Kidney tubule cell (primary cell): ENCODE data around the gene ZC3H13.
A peak's percentile ranks its signal among the peaks of the same experiment; 100 is the strongest.

ENCODE experiments used
- DNase-seq: peaks from one replicate; pipeline ENCODE4 v3.0.0-alpha.2; 2018; ENCODE audit warnings: low spot score

The ZC3H13 gene

GRCh38 chr13:46052319-46053161 lies at the start of gene ZC3H13:
Gene ZC3H13, minus strand, starts transcription at chr13:46052746. Its CDS starts 7,239 bp downstream, at chr13:46045507.
- peak; percentile 96 for DNase-seq

GRCh38 chr13:46102255-46102605 lies 49.7 kb upstream of the ZC3H13 start:
- DNase-seq, result no peak

GRCh38 chr13:46101484-46102254 lies 49.1 kb upstream of the ZC3H13 start:
- DNase-seq, result peak; percentile 37

GRCh38 chr13:46101002-46101401 lies 48.5 kb upstream of the ZC3H13 start:
- no peak for DNase-seq

GRCh38 chr13:46100191-46100815 lies 47.8 kb upstream of the ZC3H13 start:
- DNase-seq, result no peak

GRCh38 chr13:46097663-46098062 lies 45.1 kb upstream of the ZC3H13 start:
- no peak for DNase-seq

GRCh38 chr13:46097015-46097414 lies 44.5 kb upstream of the ZC3H13 start:
- DNase-seq, result no peak

- DNase-seq, result no peak
Measured at GRCh38 chr13:46094478-46094877, 41.9 kb upstream of the ZC3H13 start.

GRCh38 chr13:46088821-46089562 lies 36.4 kb upstream of the ZC3H13 start:
- no peak for DNase-seq

GRCh38 chr13:46087481-46087880 lies 34.9 kb upstream of the ZC3H13 start:
- DNase-seq, result no peak

GRCh38 chr13:46086985-46087384 lies 34.4 kb upstream of the ZC3H13 start:
- DNase-seq, result no peak

GRCh38 chr13:46086421-46086922 lies 33.9 kb upstream of the ZC3H13 start:
- DNase-seq, result no peak

- DNase-seq, result no peak
Measured at GRCh38 chr13:46085737-46086136, 33.2 kb upstream of the ZC3H13 start.

- no peak for DNase-seq
Measured at GRCh38 chr13:46082324-46082723, 29.8 kb upstream of the ZC3H13 start.

- DNase-seq, result no peak
Measured at GRCh38 chr13:46079770-46080169, 27.2 kb upstream of the ZC3H13 start.

- no peak for DNase-seq
Measured at GRCh38 chr13:46077265-46077664, 24.7 kb upstream of the ZC3H13 start.

GRCh38 chr13:46076827-46077226 lies 24.3 kb upstream of the ZC3H13 start:
- DNase-seq, result no peak

GRCh38 chr13:46075811-46076210 lies 23.3 kb upstream of the ZC3H13 start:
- no peak for DNase-seq

GRCh38 chr13:46071590-46072249 lies 19.2 kb upstream of the ZC3H13 start:
- DNase-seq, result no peak

- DNase-seq, result no peak
Measured at GRCh38 chr13:46063292-46063691, 10.7 kb upstream of the ZC3H13 start.

GRCh38 chr13:46062185-46062584 lies 9.6 kb upstream of the ZC3H13 start:
- DNase-seq, result peak; percentile 8
